HCT116 (cell line): ENCODE measurements around the gene RBM44.

Experiments
- CEBPB ChIP-seq: IDR thresholded peaks from 2 replicates; pipeline ENCODE4 v1.6.1; 2012; ENCODE audit warnings: low read depth
- EGR1 ChIP-seq: IDR thresholded peaks from 2 replicates; pipeline ENCODE4 v1.6.1; 2012; ENCODE audit warnings: low read depth
- JUND ChIP-seq: IDR thresholded peaks from 2 replicates; pipeline ENCODE4 v1.6.1; 2012
- POLR2A ChIP-seq: IDR thresholded peaks from 2 replicates; pipeline ENCODE4 v1.7.0; 2011; ENCODE audit warnings: borderline replicate concordance; ENCODE audit not compliant: insufficient read depth, insufficient read length; ENCODE audit errors: extremely low read depth
- POLR2AphosphoS5 ChIP-seq: IDR thresholded peaks from 2 replicates; pipeline ENCODE4 v1.6.1; 2011; ENCODE audit warnings: mild to moderate bottlenecking, low read depth, low read length, moderate library complexity
- RAD21 ChIP-seq: IDR thresholded peaks from 2 replicates; pipeline ENCODE4 v1.6.1; 2012; ENCODE audit warnings: low read depth, mild to moderate bottlenecking
- SP1 ChIP-seq: IDR thresholded peaks from 2 replicates; pipeline ENCODE4 v1.6.1; 2012; ENCODE audit warnings: low read depth
- YY1 ChIP-seq: IDR thresholded peaks from 2 replicates; pipeline ENCODE4 v1.6.1; 2011; ENCODE audit warnings: low read length, low read depth, moderate library complexity, mild to moderate bottlenecking; ENCODE audit not compliant: insufficient replicate concordance; ENCODE audit errors: extremely low read depth
- ZNF274 ChIP-seq: fragments of 200-500 bp; sonication (Bioruptor generic); IDR thresholded peaks from 2 replicates; pipeline ENCODE4 v1.6.1; 2014; ENCODE audit warnings: mild to moderate bottlenecking, low read depth, low read length, inconsistent platforms
- TF ChIP-seq, protein P1 (sequence below): IDR thresholded peaks from 2 replicates; pipeline ENCODE4 v1.6.1; 2011; ENCODE audit warnings: mild to moderate bottlenecking, low read length, moderate library complexity; ENCODE audit not compliant: insufficient replicate concordance; ENCODE audit errors: extremely low read depth
- TF ChIP-seq, protein P2 (sequence below), 3 experiments: fragments of 200-600 bp in 1 of 3; sonication (generic) in 1 of 3; IDR thresholded peaks in 2 of 3; conservative IDR thresholded peaks in 1 of 3; 2 replicates each; pipeline ENCODE4 v1.5.1; 2012 to 2017; ENCODE audit warnings: low read depth in 2 of 3, low read length in 2 of 3, antibody characterized with exemption in 1 of 3, borderline replicate concordance in 1 of 3, control low read depth in 1 of 3, mild to moderate bottlenecking in 1 of 3, mixed read lengths in 1 of 3, mixed run types in 1 of 3, moderate library complexity in 1 of 3; ENCODE audit not compliant: insufficient read depth in 1 of 3
- TF ChIP-seq, protein P3 (sequence below): IDR thresholded peaks from 2 replicates; pipeline ENCODE4 v1.6.1; 2012; ENCODE audit warnings: low read depth

DNA sequence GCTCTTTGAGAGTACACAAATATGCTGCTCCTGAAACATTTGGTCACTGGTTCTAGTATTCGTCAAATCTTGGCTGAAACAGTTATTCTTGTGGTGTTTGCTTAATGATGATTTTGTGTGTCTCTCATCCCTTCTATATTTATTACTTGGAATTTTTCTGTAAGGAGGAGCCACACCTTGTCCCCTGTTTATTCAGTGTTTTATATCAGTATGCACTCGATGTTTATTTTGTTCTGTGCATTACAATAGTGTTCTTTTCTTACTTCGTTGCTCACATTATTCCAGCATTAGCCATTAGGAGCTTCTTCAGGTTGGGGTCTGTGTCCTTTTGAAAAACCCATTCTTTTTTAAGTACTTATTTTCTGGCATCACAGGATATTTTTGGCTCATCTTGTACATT lies 55.7 kb downstream of the RBM44 start:
- no peak for TF ChIP-seq POLR2AphosphoS5
- TF ChIP-seq, protein P1, sequence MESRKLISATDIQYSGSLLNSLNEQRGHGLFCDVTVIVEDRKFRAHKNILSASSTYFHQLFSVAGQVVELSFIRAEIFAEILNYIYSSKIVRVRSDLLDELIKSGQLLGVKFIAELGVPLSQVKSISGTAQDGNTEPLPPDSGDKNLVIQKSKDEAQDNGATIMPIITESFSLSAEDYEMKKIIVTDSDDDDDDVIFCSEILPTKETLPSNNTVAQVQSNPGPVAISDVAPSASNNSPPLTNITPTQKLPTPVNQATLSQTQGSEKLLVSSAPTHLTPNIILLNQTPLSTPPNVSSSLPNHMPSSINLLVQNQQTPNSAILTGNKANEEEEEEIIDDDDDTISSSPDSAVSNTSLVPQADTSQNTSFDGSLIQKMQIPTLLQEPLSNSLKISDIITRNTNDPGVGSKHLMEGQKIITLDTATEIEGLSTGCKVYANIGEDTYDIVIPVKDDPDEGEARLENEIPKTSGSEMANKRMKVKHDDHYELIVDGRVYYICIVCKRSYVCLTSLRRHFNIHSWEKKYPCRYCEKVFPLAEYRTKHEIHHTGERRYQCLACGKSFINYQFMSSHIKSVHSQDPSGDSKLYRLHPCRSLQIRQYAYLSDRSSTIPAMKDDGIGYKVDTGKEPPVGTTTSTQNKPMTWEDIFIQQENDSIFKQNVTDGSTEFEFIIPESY = no peak
- no peak for TF ChIP-seq POLR2A
- TF ChIP-seq, protein P2, sequence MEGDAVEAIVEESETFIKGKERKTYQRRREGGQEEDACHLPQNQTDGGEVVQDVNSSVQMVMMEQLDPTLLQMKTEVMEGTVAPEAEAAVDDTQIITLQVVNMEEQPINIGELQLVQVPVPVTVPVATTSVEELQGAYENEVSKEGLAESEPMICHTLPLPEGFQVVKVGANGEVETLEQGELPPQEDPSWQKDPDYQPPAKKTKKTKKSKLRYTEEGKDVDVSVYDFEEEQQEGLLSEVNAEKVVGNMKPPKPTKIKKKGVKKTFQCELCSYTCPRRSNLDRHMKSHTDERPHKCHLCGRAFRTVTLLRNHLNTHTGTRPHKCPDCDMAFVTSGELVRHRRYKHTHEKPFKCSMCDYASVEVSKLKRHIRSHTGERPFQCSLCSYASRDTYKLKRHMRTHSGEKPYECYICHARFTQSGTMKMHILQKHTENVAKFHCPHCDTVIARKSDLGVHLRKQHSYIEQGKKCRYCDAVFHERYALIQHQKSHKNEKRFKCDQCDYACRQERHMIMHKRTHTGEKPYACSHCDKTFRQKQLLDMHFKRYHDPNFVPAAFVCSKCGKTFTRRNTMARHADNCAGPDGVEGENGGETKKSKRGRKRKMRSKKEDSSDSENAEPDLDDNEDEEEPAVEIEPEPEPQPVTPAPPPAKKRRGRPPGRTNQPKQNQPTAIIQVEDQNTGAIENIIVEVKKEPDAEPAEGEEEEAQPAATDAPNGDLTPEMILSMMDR (IDR thresholded peaks at IDR 0.05 in 2 of 3, conservative IDR thresholded peaks at IDR 0.05 in 1 of 3; ENCODE audit: borderline replicate concordance in 1 of 3, insufficient read depth in 1 of 3, low read depth in 2 of 3, low read length in 2 of 3) = no peak
- TF ChIP-seq, protein P3, sequence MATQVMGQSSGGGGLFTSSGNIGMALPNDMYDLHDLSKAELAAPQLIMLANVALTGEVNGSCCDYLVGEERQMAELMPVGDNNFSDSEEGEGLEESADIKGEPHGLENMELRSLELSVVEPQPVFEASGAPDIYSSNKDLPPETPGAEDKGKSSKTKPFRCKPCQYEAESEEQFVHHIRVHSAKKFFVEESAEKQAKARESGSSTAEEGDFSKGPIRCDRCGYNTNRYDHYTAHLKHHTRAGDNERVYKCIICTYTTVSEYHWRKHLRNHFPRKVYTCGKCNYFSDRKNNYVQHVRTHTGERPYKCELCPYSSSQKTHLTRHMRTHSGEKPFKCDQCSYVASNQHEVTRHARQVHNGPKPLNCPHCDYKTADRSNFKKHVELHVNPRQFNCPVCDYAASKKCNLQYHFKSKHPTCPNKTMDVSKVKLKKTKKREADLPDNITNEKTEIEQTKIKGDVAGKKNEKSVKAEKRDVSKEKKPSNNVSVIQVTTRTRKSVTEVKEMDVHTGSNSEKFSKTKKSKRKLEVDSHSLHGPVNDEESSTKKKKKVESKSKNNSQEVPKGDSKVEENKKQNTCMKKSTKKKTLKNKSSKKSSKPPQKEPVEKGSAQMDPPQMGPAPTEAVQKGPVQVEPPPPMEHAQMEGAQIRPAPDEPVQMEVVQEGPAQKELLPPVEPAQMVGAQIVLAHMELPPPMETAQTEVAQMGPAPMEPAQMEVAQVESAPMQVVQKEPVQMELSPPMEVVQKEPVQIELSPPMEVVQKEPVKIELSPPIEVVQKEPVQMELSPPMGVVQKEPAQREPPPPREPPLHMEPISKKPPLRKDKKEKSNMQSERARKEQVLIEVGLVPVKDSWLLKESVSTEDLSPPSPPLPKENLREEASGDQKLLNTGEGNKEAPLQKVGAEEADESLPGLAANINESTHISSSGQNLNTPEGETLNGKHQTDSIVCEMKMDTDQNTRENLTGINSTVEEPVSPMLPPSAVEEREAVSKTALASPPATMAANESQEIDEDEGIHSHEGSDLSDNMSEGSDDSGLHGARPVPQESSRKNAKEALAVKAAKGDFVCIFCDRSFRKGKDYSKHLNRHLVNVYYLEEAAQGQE = no peak
- TF ChIP-seq CEBPB = no peak
- no peak for TF ChIP-seq EGR1
- TF ChIP-seq JUND = no peak
- no peak for TF ChIP-seq RAD21
- TF ChIP-seq YY1 = no peak
- no peak for TF ChIP-seq ZNF274
- no peak for TF ChIP-seq SP1
